BLaER1 treated with 17β-estradiol and CSF1 and Interleukin-3, amounts not matched to agents 10 nM and 100 nM (cell line): ENCODE data around the gene IGLL5.

ENCODE experiments used
- H3K27ac ChIP-seq, 11 experiments: shearing (Covaris generic); formaldehyde crosslinking; 2 replicates each; pipeline ENCODE4 v1.8.1; 2022
- H3K27me3 ChIP-seq, 11 experiments: shearing (Covaris generic); formaldehyde crosslinking; 2 replicates each; pipeline ENCODE4 v1.8.1; 2022
- H3K36me3 ChIP-seq, 11 experiments: shearing (Covaris generic); formaldehyde crosslinking; 2 replicates each; pipeline ENCODE4 v1.8.1; 2022
- H3K4me1 ChIP-seq, 10 experiments: shearing (Covaris generic); formaldehyde crosslinking; 2 replicates each; pipeline ENCODE4 v1.8.1; 2022
- H3K4me2 ChIP-seq, 11 experiments: shearing (Covaris generic); formaldehyde crosslinking; 2 replicates each; pipeline ENCODE4 v1.8.1; 2022
- H3K4me3 ChIP-seq, 10 experiments: shearing (Covaris generic); formaldehyde crosslinking; 2 replicates each; pipeline ENCODE4 v1.8.1; 2022
- H3K9ac ChIP-seq, 11 experiments: shearing (Covaris generic); formaldehyde crosslinking; 2 replicates each; pipeline ENCODE4 v1.8.1; 2022
- H3K9me3 ChIP-seq, 11 experiments: shearing (Covaris generic); formaldehyde crosslinking; replicated peaks in 1 of 11; 2 replicates each; pipeline ENCODE4 v1.8.1; 2022
- H4K20me1 ChIP-seq, 11 experiments: shearing (Covaris generic); formaldehyde crosslinking; 2 replicates each; pipeline ENCODE4 v1.8.1; 2022
- Cebpa-rat ChIP-seq, 11 experiments: shearing (Covaris generic); IDR thresholded peaks; 2 replicates each; pipeline ENCODE4 v1.8.1; 2022

Gene IGLL5

GRCh38 chr22:22887621-22888503, at the start of gene IGLL5:
Gene IGLL5, plus strand, starts transcription at chr22:22887816. Its CDS starts 238 bp downstream, at chr22:22888054.
- no peaks in the 10 kb centered on the region for H3K36me3 ChIP-seq
- peaks cover 0 to 21% (median 0%) of the 10 kb centered on the region in 11 experiments; a peak in 3 of 22 replicates for H3K27me3 ChIP-seq
- no peaks in the 10 kb centered on the region for H3K9me3 ChIP-seq
- peak within 1 kb of the TSS; percentile 66 to 98 (median 90) for H3K4me2 ChIP-seq
- H3K9ac ChIP-seq: peak within 1 kb of the TSS in 10 of 11 experiments; percentile 46 to 88 (median 72); a peak in 20 of 22 replicates
- H3K4me3 ChIP-seq: peak within 1 kb of the TSS in 9 of 10 experiments; percentile 32 to 74 (median 62); a peak in 17 of 20 replicates
- peaks cover 0 to 7% (median 0%) of the 10 kb centered on the region in 11 experiments; a peak in 2 of 22 replicates for H4K20me1 ChIP-seq
- no peak for TF ChIP-seq Cebpa-rat (IDR thresholded peaks at IDR 0.05)
- peaks cover 76 to 100% (median 88%) of the 10 kb centered on the region in 10 experiments for H3K4me1 ChIP-seq
- peak within 1 kb of the TSS in 9 of 11 experiments; percentile 40 to 91 (median 73); a peak in 18 of 22 replicates for H3K27ac ChIP-seq

- Histone ChIP-seq H3K9ac (no peak overlapping the region), H3K4me1 (peaks cover 11 to 49% (median 16%) of the 10 kb centered on the region in 10 experiments), H3K36me3 (no peaks in the 10 kb centered on the region), H3K27ac (peak overlapping the region in 6 of 11 experiments; percentile 11 to 37 (median 31); a peak in 8 of 22 replicates), H3K4me3 (no peak overlapping the region), H3K9me3 (peaks cover 0 to 19% (median 10%) of the 10 kb centered on the region in 11 experiments; a peak in 13 of 22 replicates), H4K20me1 (no peaks in the 10 kb centered on the region), H3K27me3 (no peaks in the 10 kb centered on the region), H3K4me2 (peak overlapping the region; percentile 36 to 84 (median 63))
- TF ChIP-seq Cebpa-rat (IDR thresholded peaks at IDR 0.05): no peak
Observed at GRCh38 chr22:22838148-22838786, 49.3 kb upstream of the IGLL5 start.

GRCh38 chr22:22839570-22840314, 47.9 kb upstream of the IGLL5 start:
- Histone ChIP-seq H3K4me2 (no peak overlapping the region; a peak in 1 of 22 replicates), H3K27me3 (no peaks in the 10 kb centered on the region), H3K4me3 (no peak overlapping the region), H3K36me3 (no peaks in the 10 kb centered on the region), H3K9ac (no peak overlapping the region), H3K4me1 (peaks cover 11 to 54% (median 16%) of the 10 kb centered on the region in 10 experiments), H4K20me1 (no peaks in the 10 kb centered on the region), H3K9me3 (peaks cover 0 to 19% (median 10%) of the 10 kb centered on the region in 11 experiments; a peak in 14 of 22 replicates), H3K27ac (no peak overlapping the region)
- no peak for TF ChIP-seq Cebpa-rat (IDR thresholded peaks at IDR 0.05)

- TF ChIP-seq Cebpa-rat (IDR thresholded peaks at IDR 0.05): no peak
- H3K36me3 ChIP-seq: no peaks in the 10 kb centered on the region
- no peaks in the 10 kb centered on the region for H3K27me3 ChIP-seq
- peaks cover 0 to 29% (median 15%) of the 10 kb centered on the region in 11 experiments; a peak in 17 of 22 replicates for H3K9me3 ChIP-seq
- H3K27ac ChIP-seq: no peak overlapping the region
- H3K4me2 ChIP-seq: peak overlapping the region in 2 of 11 experiments; percentile 55 to 68; a peak in 3 of 22 replicates
- H3K9ac ChIP-seq: no peak overlapping the region
- no peaks in the 10 kb centered on the region for H4K20me1 ChIP-seq
- H3K4me1 ChIP-seq: peaks cover 11 to 49% (median 16%) of the 10 kb centered on the region in 10 experiments
- H3K4me3 ChIP-seq: no peak overlapping the region
Observed at GRCh38 chr22:22840780-22841179, 46.8 kb upstream of the IGLL5 start.

- Histone ChIP-seq H3K4me3 (no peak overlapping the region), H3K27ac (no peak overlapping the region), H3K9me3 (peaks cover 0 to 37% (median 23%) of the 10 kb centered on the region in 11 experiments; a peak in 17 of 22 replicates), H3K9ac (no peak overlapping the region), H3K4me2 (no peak overlapping the region), H3K4me1 (peaks cover 11 to 44% (median 15%) of the 10 kb centered on the region in 10 experiments), H3K27me3 (no peaks in the 10 kb centered on the region), H3K36me3 (no peaks in the 10 kb centered on the region), H4K20me1 (no peaks in the 10 kb centered on the region)
- TF ChIP-seq Cebpa-rat (IDR thresholded peaks at IDR 0.05): no peak
Observed at GRCh38 chr22:22841598-22841997, 46.0 kb upstream of the IGLL5 start.

- Histone ChIP-seq H3K4me2 (no peak overlapping the region), H3K27ac (no peak overlapping the region), H3K4me1 (peaks cover 11 to 44% (median 18%) of the 10 kb centered on the region in 10 experiments), H3K4me3 (no peak overlapping the region), H3K9ac (no peak overlapping the region), H3K9me3 (peaks cover 0 to 41% (median 26%) of the 10 kb centered on the region in 11 experiments; a peak in 17 of 22 replicates), H3K36me3 (no peaks in the 10 kb centered on the region), H3K27me3 (no peaks in the 10 kb centered on the region), H4K20me1 (no peaks in the 10 kb centered on the region)
- no peak for TF ChIP-seq Cebpa-rat (IDR thresholded peaks at IDR 0.05)
Observed at GRCh38 chr22:22842085-22842484, 45.5 kb upstream of the IGLL5 start.

- H3K9ac ChIP-seq: no peak overlapping the region
- H4K20me1 ChIP-seq: no peaks in the 10 kb centered on the region
- H3K36me3 ChIP-seq: no peaks in the 10 kb centered on the region
- peaks cover 16 to 40% (median 23%) of the 10 kb centered on the region in 10 experiments for H3K4me1 ChIP-seq
- no peak overlapping the region for H3K4me3 ChIP-seq
- TF ChIP-seq Cebpa-rat (IDR thresholded peaks at IDR 0.05): no peak
- no peaks in the 10 kb centered on the region for H3K27me3 ChIP-seq
- no peak overlapping the region for H3K4me2 ChIP-seq
- H3K27ac ChIP-seq: no peak overlapping the region
- peaks cover 0 to 41% (median 26%) of the 10 kb centered on the region in 11 experiments; a peak in 17 of 22 replicates for H3K9me3 ChIP-seq
Observed at GRCh38 chr22:22843848-22844247, 43.8 kb upstream of the IGLL5 start.

GRCh38 chr22:22847241-22847640, 40.4 kb upstream of the IGLL5 start:
- H3K4me1 ChIP-seq: peaks cover 25 to 58% (median 44%) of the 10 kb centered on the region in 10 experiments
- no peaks in the 10 kb centered on the region for H4K20me1 ChIP-seq
- peak overlapping the region; percentile 28 to 87 (median 64); a peak in 16 of 22 replicates for H3K4me2 ChIP-seq
- peaks cover 0 to 29% (median 15%) of the 10 kb centered on the region in 11 experiments; a peak in 13 of 22 replicates for H3K9me3 ChIP-seq
- H3K27ac ChIP-seq: no peak overlapping the region
- H3K9ac ChIP-seq: no peak overlapping the region
- no peak overlapping the region for H3K4me3 ChIP-seq
- no peaks in the 10 kb centered on the region for H3K36me3 ChIP-seq
- no peak for TF ChIP-seq Cebpa-rat (IDR thresholded peaks at IDR 0.05)
- no peaks in the 10 kb centered on the region for H3K27me3 ChIP-seq
